ENCODE results near the gene NDRG3. TPM values are rescaled to one million over a fixed set of nuclear protein-coding genes. Genes with fewer than 3 reads are reported as not detected.

Gene NDRG3
- total RNA-seq, 4 donors from 2014 or later, result 17.9 to 35.0 (median 29.6) TPM

- H3K27ac ChIP-seq, result no peak overlapping the region
- no peaks in the 10 kb centered on the region for H3K9me3 ChIP-seq
- no peak overlapping the region for H3K4me3 ChIP-seq
- intact Hi-C loops (cut with DNase I; ENCODE audit: low total_unique reads), result no loop called here
- no peaks in the 10 kb centered on the region for H3K4me1 ChIP-seq
- no peaks in the 10 kb centered on the region for H3K27me3 ChIP-seq
- no peak for TF ChIP-seq POLR2A (IDR thresholded peaks at IDR 0.05)
- TF ChIP-seq, protein P1, sequence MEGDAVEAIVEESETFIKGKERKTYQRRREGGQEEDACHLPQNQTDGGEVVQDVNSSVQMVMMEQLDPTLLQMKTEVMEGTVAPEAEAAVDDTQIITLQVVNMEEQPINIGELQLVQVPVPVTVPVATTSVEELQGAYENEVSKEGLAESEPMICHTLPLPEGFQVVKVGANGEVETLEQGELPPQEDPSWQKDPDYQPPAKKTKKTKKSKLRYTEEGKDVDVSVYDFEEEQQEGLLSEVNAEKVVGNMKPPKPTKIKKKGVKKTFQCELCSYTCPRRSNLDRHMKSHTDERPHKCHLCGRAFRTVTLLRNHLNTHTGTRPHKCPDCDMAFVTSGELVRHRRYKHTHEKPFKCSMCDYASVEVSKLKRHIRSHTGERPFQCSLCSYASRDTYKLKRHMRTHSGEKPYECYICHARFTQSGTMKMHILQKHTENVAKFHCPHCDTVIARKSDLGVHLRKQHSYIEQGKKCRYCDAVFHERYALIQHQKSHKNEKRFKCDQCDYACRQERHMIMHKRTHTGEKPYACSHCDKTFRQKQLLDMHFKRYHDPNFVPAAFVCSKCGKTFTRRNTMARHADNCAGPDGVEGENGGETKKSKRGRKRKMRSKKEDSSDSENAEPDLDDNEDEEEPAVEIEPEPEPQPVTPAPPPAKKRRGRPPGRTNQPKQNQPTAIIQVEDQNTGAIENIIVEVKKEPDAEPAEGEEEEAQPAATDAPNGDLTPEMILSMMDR (IDR thresholded peaks at IDR 0.05), result no peak
- no peak for DNase-seq
- no peaks in the 10 kb centered on the region for H3K36me3 ChIP-seq
Measured at GRCh38 chr20:36737183-36737499, 8.7 kb downstream of the NDRG3 start.

- no peak for DNase-seq
- H3K4me3 ChIP-seq, result no peak overlapping the region
- no peak overlapping the region for H3K27ac ChIP-seq
- no peaks in the 10 kb centered on the region for H3K4me1 ChIP-seq
- intact Hi-C loops (cut with DNase I; ENCODE audit: low total_unique reads), result no loop called here
- TF ChIP-seq POLR2A (IDR thresholded peaks at IDR 0.05), result no peak
- TF ChIP-seq, protein P1 (IDR thresholded peaks at IDR 0.05), result no peak
- H3K9me3 ChIP-seq, result no peaks in the 10 kb centered on the region
- no peaks in the 10 kb centered on the region for H3K36me3 ChIP-seq
- no peaks in the 10 kb centered on the region for H3K27me3 ChIP-seq
Measured at GRCh38 chr20:36736451-36737182, 9.3 kb downstream of the NDRG3 start.

DNA sequence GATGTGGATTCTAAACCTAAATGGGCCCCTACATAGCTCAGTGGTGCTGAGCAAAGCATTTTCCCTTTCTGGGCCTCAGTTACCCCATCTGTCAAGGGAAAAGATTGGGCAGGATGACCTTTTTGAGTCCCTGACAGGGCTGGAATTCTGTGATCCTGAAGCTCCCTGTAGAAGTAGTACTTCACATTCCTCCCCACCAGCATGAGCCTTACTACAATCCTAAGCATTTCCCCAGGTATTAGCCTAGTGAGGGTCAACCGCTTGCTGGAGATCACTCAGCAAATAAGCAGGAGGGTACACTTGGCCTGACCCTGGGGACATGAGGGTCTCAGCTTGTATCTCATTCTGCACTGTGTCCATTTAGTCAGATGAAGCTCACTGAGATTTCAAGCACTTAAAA, 13.4 kb downstream of the NDRG3 start:
- H3K4me3 ChIP-seq, result no peak overlapping the region
- no peak overlapping the region for H3K27ac ChIP-seq
- no peaks in the 10 kb centered on the region for H3K36me3 ChIP-seq
- no peaks in the 10 kb centered on the region for H3K9me3 ChIP-seq
- no peaks in the 10 kb centered on the region for H3K27me3 ChIP-seq
- TF ChIP-seq, protein P1 (IDR thresholded peaks at IDR 0.05), result no peak
- TF ChIP-seq POLR2A (IDR thresholded peaks at IDR 0.05), result no peak
- no peaks in the 10 kb centered on the region for H3K4me1 ChIP-seq
- no peak for DNase-seq
- intact Hi-C loops (cut with DNase I; ENCODE audit: low total_unique reads), result no loop called here

DNA sequence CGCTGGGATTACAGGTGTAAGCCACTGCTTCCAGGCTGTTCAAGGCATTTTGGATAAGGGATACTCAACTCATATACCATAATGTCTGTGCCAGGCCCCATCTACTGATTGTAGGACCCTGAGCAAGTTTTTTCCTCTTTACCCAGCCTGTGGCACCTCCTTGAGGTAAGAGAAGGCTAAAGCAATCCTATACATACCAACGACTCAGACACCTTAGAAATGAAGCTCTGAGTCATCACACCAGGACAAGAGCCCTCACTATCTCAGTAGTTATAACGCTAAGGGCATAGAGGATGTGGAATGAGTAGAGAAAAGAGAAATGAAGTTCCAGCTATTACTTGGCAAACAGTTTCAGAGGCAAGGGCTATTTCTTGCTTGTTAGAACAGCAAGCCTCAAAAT, 16.9 kb downstream of the NDRG3 start:
- intact Hi-C loops (cut with DNase I; ENCODE audit: low total_unique reads), result no loop called here
- TF ChIP-seq POLR2A (IDR thresholded peaks at IDR 0.05), result no peak
- TF ChIP-seq, protein P1 (IDR thresholded peaks at IDR 0.05), result no peak
- Histone ChIP-seq H3K27me3 (no peaks in the 10 kb centered on the region), H3K9me3 (no peaks in the 10 kb centered on the region), H3K4me3 (no peak overlapping the region), H3K4me1 (no peaks in the 10 kb centered on the region), H3K27ac (no peak overlapping the region), H3K36me3 (no peaks in the 10 kb centered on the region)
- DNase-seq, result no peak

DNA sequence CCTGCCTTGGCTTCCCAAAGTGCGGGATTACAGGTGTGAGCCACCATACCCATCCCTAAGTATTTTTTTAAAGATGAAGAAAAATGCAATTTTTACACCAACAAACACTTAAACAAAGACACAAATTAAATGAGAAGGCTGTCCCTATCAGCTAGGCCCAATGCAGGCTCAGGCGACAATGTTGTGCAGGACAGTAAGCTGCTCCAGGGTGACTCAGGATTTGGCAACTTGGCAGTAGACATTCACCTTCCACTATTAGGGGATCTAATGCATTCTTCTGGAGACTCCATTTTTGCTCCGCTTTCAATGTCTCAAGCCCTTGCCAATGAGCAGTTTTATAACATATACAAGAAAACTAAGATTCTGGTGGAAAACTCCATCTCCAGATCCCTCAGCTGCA, 19.7 kb downstream of the NDRG3 start:
- H3K36me3 ChIP-seq, result no peaks in the 10 kb centered on the region
- H3K4me3 ChIP-seq, result no peak overlapping the region
- no peak for DNase-seq
- H3K4me1 ChIP-seq, result no peaks in the 10 kb centered on the region
- intact Hi-C loops (cut with DNase I; ENCODE audit: low total_unique reads), result no loop called here
- H3K27me3 ChIP-seq, result no peaks in the 10 kb centered on the region
- no peak for TF ChIP-seq POLR2A (IDR thresholded peaks at IDR 0.05)
- TF ChIP-seq, protein P1 (IDR thresholded peaks at IDR 0.05), result no peak
- H3K27ac ChIP-seq, result no peak overlapping the region
- H3K9me3 ChIP-seq, result no peaks in the 10 kb centered on the region

Measured in uterus (tissue), 4 donors.